ENCODE data around the gene LIMS1.

GRCh38 chr2:108562274-108562673, 28.0 kb downstream of the LIMS1 start:
- TF ChIP-seq CTCF (conservative IDR thresholded peaks at IDR 0.05; ENCODE audit: low read depth in 2 of 2) (no peak), POLR2AphosphoS5 (IDR thresholded peaks at IDR 0.05; ENCODE audit: low read depth) (no peak), EZH2 (IDR thresholded peaks at IDR 0.05; ENCODE audit: low read depth, unreplicated experiment) (no peak)

All from GM23338 (cell line).